HEK293 (cell line): Measurements from ENCODE around the gene FIGLA.

Experiments
- CTCF ChIA-PET: fragments of 350-600 bp; formaldehyde crosslinking; extraction: SDS; loops from one replicate; lab custom pipeline; 2021; ENCODE audit warnings: antibody characterized with exemption; lab: Yijun Ruan, JAX
- POLR2A ChIA-PET: fragments of 300-600 bp; formaldehyde crosslinking; extraction: SDS; loops from one replicate; lab custom pipeline; 2020; ENCODE audit warnings: antibody characterized with exemption, inconsistent platforms; lab: Yijun Ruan, JAX
- H3K27ac ChIP-seq: fragments of 200-500 bp; sonication (Bioruptor generic); 2 replicates; pipeline ENCODE4 v1.5.1; 2014; ENCODE audit warnings: low read depth, low read length, control low read depth, inconsistent platforms; ENCODE audit errors: extremely low read depth
- H3K36me3 ChIP-seq, 2 experiments: fragments of 200-500 bp in 1 of 2; sonication (Bioruptor generic) in 1 of 2; 1 replicate in 1 of 2; 2 replicates in 1 of 2; pipeline ENCODE4 v1.5.1; 2014 to 2017; ENCODE audit warnings: inconsistent platforms in 2 of 2, low read length in 2 of 2; ENCODE audit not compliant: control insufficient read depth in 2 of 2, insufficient read depth in 1 of 2
- H3K4me1 ChIP-seq: fragments of 200-500 bp; sonication (Bioruptor generic); 2 replicates; pipeline ENCODE4 v1.5.1; 2014; ENCODE audit warnings: mild to moderate bottlenecking, low read length, inconsistent platforms; ENCODE audit not compliant: control insufficient read depth, insufficient read depth
- H3K4me3 ChIP-seq: 2 replicates; pipeline ENCODE4 v1.5.1; 2011; ENCODE audit warnings: low read depth, mild to moderate bottlenecking, control low read depth, low read length, moderate library complexity
- H3K9me3 ChIP-seq: fragments of 200-500 bp; sonication (Bioruptor generic); 2 replicates; pipeline ENCODE4 v1.5.1; 2014; ENCODE audit warnings: low read depth, low read length, inconsistent platforms; ENCODE audit not compliant: control insufficient read depth, insufficient read depth
- BCL11A ChIP-seq: fragments of 450-650 bp; formaldehyde crosslinking; IDR thresholded peaks from 2 replicates; pipeline ENCODE4 v1.5.1; 2016; ENCODE audit warnings: low read depth, missing biosample characterization, missing genetic modification characterization
- PRDM10 ChIP-seq: fragments of 450-650 bp; formaldehyde crosslinking; IDR thresholded peaks from 2 replicates; pipeline ENCODE4 v1.5.1; 2016; ENCODE audit warnings: missing biosample characterization, missing genetic modification characterization
- PRDM2 ChIP-seq: fragments of 450-650 bp; formaldehyde crosslinking; IDR thresholded peaks from 2 replicates; pipeline ENCODE4 v1.5.1; 2016; ENCODE audit warnings: missing biosample characterization, missing genetic modification characterization, borderline replicate concordance
- REPIN1 ChIP-seq: fragments of 450-650 bp; formaldehyde crosslinking; IDR thresholded peaks from 2 replicates; pipeline ENCODE4 v1.5.1; 2017; ENCODE audit warnings: missing biosample characterization, missing genetic modification characterization, low read depth
- ZBTB17 ChIP-seq: fragments of 450-650 bp; formaldehyde crosslinking; IDR thresholded peaks from 2 replicates; pipeline ENCODE4 v1.5.1; 2016; ENCODE audit warnings: missing biosample characterization, missing genetic modification characterization
- ZBTB21 ChIP-seq: fragments of 450-650 bp; formaldehyde crosslinking; IDR thresholded peaks from 2 replicates; pipeline ENCODE4 v1.5.1; 2017; ENCODE audit warnings: missing biosample characterization, missing genetic modification characterization
- ZBTB8A ChIP-seq: fragments of 450-650 bp; formaldehyde crosslinking; IDR thresholded peaks from 2 replicates; pipeline ENCODE4 v1.5.1; 2016; ENCODE audit warnings: missing biosample characterization, missing genetic modification characterization
- ZNF169 ChIP-seq: fragments of 450-650 bp; formaldehyde crosslinking; IDR thresholded peaks from 2 replicates; pipeline ENCODE4 v1.5.1; 2016; ENCODE audit warnings: missing biosample characterization, missing genetic modification characterization
- ZNF174 ChIP-seq: fragments of 450-650 bp; formaldehyde crosslinking; IDR thresholded peaks from 2 replicates; pipeline ENCODE4 v1.5.0; 2017; ENCODE audit warnings: missing biosample characterization, mild to moderate bottlenecking, missing genetic modification characterization
- ZNF175 ChIP-seq: fragments of 450-650 bp; formaldehyde crosslinking; IDR thresholded peaks from 2 replicates; pipeline ENCODE4 v1.5.1; 2016; ENCODE audit warnings: missing biosample characterization, missing genetic modification characterization
- ZNF24 ChIP-seq: fragments of 450-650 bp; formaldehyde crosslinking; IDR thresholded peaks from 2 replicates; pipeline ENCODE4 v1.5.1; 2016; ENCODE audit warnings: missing biosample characterization, missing genetic modification characterization
- ZNF280C ChIP-seq: fragments of 450-650 bp; formaldehyde crosslinking; IDR thresholded peaks from 2 replicates; pipeline ENCODE4 v1.5.1; 2016; ENCODE audit warnings: missing biosample characterization, missing genetic modification characterization
- ZNF473 ChIP-seq: fragments of 450-650 bp; formaldehyde crosslinking; IDR thresholded peaks from 2 replicates; pipeline ENCODE4 v1.5.1; 2017; ENCODE audit warnings: missing biosample characterization, missing genetic modification characterization
- ZNF48 ChIP-seq: fragments of 450-650 bp; formaldehyde crosslinking; IDR thresholded peaks from 2 replicates; pipeline ENCODE4 v1.5.1; 2016; ENCODE audit warnings: missing biosample characterization, missing genetic modification characterization
- ZNF514 ChIP-seq: fragments of 450-650 bp; formaldehyde crosslinking; IDR thresholded peaks from 2 replicates; pipeline ENCODE4 v1.5.1; 2016; ENCODE audit warnings: missing biosample characterization, missing genetic modification characterization
- ZNF645 ChIP-seq: fragments of 450-650 bp; formaldehyde crosslinking; IDR thresholded peaks from 2 replicates; pipeline ENCODE4; 2016; ENCODE audit warnings: missing biosample characterization, missing genetic modification characterization
- ZNF692 ChIP-seq: fragments of 450-650 bp; formaldehyde crosslinking; IDR thresholded peaks from 2 replicates; pipeline ENCODE4 v1.5.1; 2016; ENCODE audit warnings: missing biosample characterization, missing genetic modification characterization
- ZNF76 ChIP-seq: fragments of 450-650 bp; formaldehyde crosslinking; IDR thresholded peaks from 2 replicates; pipeline ENCODE4; 2016; ENCODE audit warnings: low read depth, missing biosample characterization, missing genetic modification characterization, borderline replicate concordance
- ZNF776 ChIP-seq: fragments of 450-650 bp; formaldehyde crosslinking; IDR thresholded peaks from 2 replicates; pipeline ENCODE4 v1.5.0; 2017; ENCODE audit warnings: missing biosample characterization, missing genetic modification characterization, borderline replicate concordance

FIGLA gene

GRCh38 chr2:70775141-70775540 lies 15.3 kb downstream of the FIGLA start (continued):
- no peak for TF ChIP-seq ZNF280C (tag by site-specific recombination)
- no peak for TF ChIP-seq ZNF175 (tag by site-specific recombination)
- TF ChIP-seq ZNF174 (tag by site-specific recombination) = no peak
- no peak for TF ChIP-seq PRDM2 (tag by site-specific recombination)
- no peak for TF ChIP-seq ZNF76 (tag by site-specific recombination)

- ChIA-PET POLR2A (no interaction called here), CTCF (interaction anchor here (0.6 to 1.4 kb wide), 5 partner anchors 10 to 229 kb away, joined by 3 to 4 read pairs (median 3); no protein-coding TSS in a partner anchor)
- no peaks in the 10 kb centered on the region for H3K36me3 ChIP-seq
- H3K27ac ChIP-seq = no peak overlapping the region
- H3K4me3 ChIP-seq = no peak overlapping the region
- H3K4me1 ChIP-seq = no peaks in the 10 kb centered on the region
- H3K9me3 ChIP-seq = no peaks in the 10 kb centered on the region
- no peak for TF ChIP-seq ZNF692 (tag by site-specific recombination)
- no peak for TF ChIP-seq BCL11A (tag by site-specific recombination)
- TF ChIP-seq ZNF175 (tag by site-specific recombination) = no peak
- no peak for TF ChIP-seq REPIN1 (tag by site-specific recombination)
- TF ChIP-seq ZNF514 (tag by site-specific recombination) = no peak
- no peak for TF ChIP-seq ZBTB21 (tag by site-specific recombination)
- TF ChIP-seq ZNF24 (tag by site-specific recombination) = no peak
- no peak for TF ChIP-seq PRDM10 (tag by site-specific recombination)
- no peak for TF ChIP-seq ZNF48 (tag by site-specific recombination)
- no peak for TF ChIP-seq ZBTB8A (tag by site-specific recombination)
- no peak for TF ChIP-seq ZNF473 (tag by site-specific recombination)
- TF ChIP-seq ZNF645 (tag by site-specific recombination) = no peak
- TF ChIP-seq ZNF169 (tag by site-specific recombination) = no peak
- TF ChIP-seq ZNF776 (tag by site-specific recombination) = no peak
- no peak for TF ChIP-seq ZBTB17 (tag by site-specific recombination)
- TF ChIP-seq, all 188 proteins: peak for 0
Measured at GRCh38 chr2:70772486-70773155, 17.8 kb downstream of the FIGLA start.
